ENCODE results near the gene DDRGK1. TPM values are rescaled to one million over a fixed set of nuclear protein-coding genes. Genes with fewer than 3 reads are reported as not detected.
A peak's percentile ranks its signal among the peaks of the same experiment; 100 is the strongest.

The DDRGK1 gene
- total and polyA plus RNA-seq, 8 donors = 42.0 to 52.8 (median 48.1) TPM

DNA sequence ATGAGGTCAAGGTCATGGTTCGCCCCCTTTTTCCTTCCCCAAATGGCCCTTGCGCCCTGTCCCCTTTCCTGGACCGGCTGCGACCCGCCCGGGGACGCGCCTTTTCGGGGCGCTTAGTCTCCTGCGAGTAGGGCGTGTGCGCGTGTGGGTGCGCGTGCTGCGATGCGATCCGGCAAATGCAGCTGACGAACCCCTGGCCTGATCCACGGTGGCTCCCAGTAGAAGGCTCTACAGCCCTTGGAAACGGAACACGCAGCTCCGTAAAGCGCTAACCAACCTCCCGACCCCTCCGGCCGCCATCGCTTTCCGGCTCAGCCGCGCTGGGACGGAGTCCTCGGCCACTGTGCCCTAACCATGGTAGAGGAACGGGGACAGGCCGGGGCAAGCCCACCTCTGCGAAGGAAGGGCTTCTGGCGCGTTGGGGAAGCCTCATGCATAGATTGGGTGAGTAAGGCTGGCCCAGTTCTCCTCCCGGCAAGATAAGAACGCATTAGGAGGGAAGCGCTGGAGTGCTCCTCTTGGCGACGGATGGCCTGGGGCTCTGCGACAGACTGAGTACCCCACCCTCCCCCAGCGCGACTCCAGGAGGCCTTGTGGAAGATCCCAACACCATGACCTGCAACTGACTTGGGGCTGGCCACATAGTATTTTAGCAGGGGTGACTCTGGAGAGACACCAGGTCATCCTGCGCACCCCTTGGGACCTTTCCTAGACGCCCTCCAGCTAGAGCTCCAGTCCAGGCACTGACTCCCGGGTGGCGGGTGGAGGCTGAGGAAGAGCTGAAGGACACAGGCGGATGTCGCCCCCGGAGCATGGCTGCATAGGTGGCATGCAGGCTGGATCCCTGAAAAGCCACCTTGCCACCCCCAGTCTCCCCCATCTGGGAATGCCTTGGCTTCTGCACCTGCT lies 35.6 kb upstream of the DDRGK1 start:
- DNase-seq = peak in 1 of 6 donors; percentile 62
- H3K27me3 ChIP-seq = peaks cover 0 to 8% (median 0%) of the 10 kb centered on the region in 4 donors
- WGBS, 2 donors = 24% methylated on average over 54 of the region's 54 CpGs
- H3K27ac ChIP-seq = no peak overlapping the region
- peak overlapping the region; percentile 43 to 86 (median 76) for H3K4me3 ChIP-seq
- no peaks in the 10 kb centered on the region for H3K9me3 ChIP-seq
- TF ChIP-seq, protein P1, sequence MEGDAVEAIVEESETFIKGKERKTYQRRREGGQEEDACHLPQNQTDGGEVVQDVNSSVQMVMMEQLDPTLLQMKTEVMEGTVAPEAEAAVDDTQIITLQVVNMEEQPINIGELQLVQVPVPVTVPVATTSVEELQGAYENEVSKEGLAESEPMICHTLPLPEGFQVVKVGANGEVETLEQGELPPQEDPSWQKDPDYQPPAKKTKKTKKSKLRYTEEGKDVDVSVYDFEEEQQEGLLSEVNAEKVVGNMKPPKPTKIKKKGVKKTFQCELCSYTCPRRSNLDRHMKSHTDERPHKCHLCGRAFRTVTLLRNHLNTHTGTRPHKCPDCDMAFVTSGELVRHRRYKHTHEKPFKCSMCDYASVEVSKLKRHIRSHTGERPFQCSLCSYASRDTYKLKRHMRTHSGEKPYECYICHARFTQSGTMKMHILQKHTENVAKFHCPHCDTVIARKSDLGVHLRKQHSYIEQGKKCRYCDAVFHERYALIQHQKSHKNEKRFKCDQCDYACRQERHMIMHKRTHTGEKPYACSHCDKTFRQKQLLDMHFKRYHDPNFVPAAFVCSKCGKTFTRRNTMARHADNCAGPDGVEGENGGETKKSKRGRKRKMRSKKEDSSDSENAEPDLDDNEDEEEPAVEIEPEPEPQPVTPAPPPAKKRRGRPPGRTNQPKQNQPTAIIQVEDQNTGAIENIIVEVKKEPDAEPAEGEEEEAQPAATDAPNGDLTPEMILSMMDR (IDR thresholded peaks at IDR 0.05) = no peak
- intact Hi-C loops (cut with DNase I) = no loop called here
- H3K36me3 ChIP-seq = no peaks in the 10 kb centered on the region
- peak in 3 of 4 donors; percentile 6 to 27 (median 25) for ATAC-seq
- H3K4me1 ChIP-seq = no peaks in the 10 kb centered on the region
- FAIRE-seq = no peak

DNA sequence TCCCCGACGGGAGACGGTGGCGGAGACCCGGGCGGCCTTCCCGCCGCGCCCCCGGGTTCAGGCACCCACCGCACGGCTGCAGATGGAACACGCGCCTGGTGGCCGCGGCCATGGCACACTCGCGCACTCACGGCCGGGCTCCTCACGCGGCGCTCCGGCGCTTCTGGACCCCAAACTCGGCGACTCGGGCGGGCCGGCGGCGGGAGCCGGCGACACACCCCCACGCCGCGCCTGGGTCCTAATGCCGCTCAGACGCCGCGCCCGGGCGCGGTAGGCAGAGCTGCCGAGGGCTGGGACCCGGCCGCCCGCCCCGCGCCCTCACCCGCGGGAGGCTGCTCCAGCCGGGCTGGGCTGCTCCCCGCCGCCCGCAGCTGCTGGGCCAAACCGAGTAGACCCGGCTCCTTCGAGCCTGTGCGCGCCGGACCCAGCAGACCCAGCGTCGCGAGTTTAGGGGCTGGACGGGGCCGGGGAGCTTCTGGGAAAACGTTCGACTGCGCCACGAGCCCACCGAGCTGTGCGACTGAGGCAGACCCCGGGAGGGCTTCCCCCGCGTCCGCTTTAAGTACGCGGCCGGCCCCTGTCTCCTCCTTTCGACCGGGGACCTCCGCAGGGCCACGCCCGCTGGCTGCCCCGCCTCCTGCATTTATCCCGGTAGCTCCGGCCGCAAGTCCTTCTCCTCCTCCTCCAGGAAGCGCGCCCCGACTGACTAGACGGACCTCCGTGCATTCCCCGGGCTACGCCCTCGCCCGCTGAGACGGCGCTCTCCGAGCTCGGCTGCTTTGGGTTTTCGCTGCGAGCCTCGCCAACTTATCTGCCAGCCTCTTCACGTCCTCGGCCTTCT lies 34.8 kb upstream of the DDRGK1 start, which contains the start of gene SLC4A11:
Gene SLC4A11, minus strand, starts transcription at position 165 of the 841 bp plus-strand sequence. Its CDS starts 53 bp downstream, at position 112.
- no peaks in the 10 kb centered on the region for H3K36me3 ChIP-seq
- intact Hi-C loops (cut with DNase I) = no loop called here
- H3K27ac ChIP-seq = no peak within 1 kb of the TSS

DNA sequence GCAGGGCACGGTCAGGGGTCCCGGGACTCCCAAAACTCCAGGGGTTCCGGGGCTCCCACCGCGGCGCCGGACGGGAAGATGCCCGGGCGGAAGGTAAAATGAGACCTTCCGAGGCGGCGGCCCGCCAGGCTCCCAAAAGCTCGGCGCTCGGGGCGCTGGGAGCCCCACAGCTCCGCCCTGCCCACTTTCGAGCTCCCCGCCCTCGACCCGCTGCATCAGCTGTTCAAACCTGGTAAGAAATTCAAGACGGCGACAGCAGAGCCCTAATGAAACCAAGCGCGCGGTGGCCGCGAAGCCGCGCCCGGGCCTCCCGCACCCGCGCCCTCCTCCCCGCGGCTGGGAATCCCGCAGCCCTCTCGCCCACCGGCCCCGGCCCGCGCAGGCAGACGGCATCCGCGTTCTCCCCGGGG lies 34.1 kb upstream of the DDRGK1 start:
- Histone ChIP-seq H3K27ac (no peak overlapping the region), H3K36me3 (no peaks in the 10 kb centered on the region), H3K4me1 (no peaks in the 10 kb centered on the region), H3K4me3 (peak overlapping the region; percentile 43 to 86 (median 76)), H3K9me3 (no peaks in the 10 kb centered on the region), H3K27me3 (peaks cover 0 to 8% (median 0%) of the 10 kb centered on the region in 4 donors)
- 1% methylated on average over 25 to 48 of the region's 48 CpGs for WGBS, 2 donors
- intact Hi-C loops (cut with DNase I) = no loop called here
- ATAC-seq = peak; percentile 5 to 40 (median 26)
- DNase-seq = no peak
- TF ChIP-seq, protein P1 (IDR thresholded peaks at IDR 0.05) = no peak
- FAIRE-seq = no peak

More for the DNA sequence above, 34.8 kb upstream of the DDRGK1 start, which contains the start of gene SLC4A11:
- peak; percentile 79 to 87 (median 82) for ATAC-seq
- TF ChIP-seq, protein P1 (IDR thresholded peaks at IDR 0.05) = no peak
- Histone ChIP-seq H3K4me3 (peak within 1 kb of the TSS; percentile 43 to 86 (median 76)), H3K9me3 (no peaks in the 10 kb centered on the region), H3K27me3 (peaks cover 0 to 8% (median 0%) of the 10 kb centered on the region in 4 donors), H3K4me1 (no peaks in the 10 kb centered on the region)
- DNase-seq = peak; percentile 47 to 82 (median 60)
- 1 to 2% methylated on average over 74 to 107 of the region's 107 CpGs for WGBS, 2 donors
- no peak for FAIRE-seq

DNA sequence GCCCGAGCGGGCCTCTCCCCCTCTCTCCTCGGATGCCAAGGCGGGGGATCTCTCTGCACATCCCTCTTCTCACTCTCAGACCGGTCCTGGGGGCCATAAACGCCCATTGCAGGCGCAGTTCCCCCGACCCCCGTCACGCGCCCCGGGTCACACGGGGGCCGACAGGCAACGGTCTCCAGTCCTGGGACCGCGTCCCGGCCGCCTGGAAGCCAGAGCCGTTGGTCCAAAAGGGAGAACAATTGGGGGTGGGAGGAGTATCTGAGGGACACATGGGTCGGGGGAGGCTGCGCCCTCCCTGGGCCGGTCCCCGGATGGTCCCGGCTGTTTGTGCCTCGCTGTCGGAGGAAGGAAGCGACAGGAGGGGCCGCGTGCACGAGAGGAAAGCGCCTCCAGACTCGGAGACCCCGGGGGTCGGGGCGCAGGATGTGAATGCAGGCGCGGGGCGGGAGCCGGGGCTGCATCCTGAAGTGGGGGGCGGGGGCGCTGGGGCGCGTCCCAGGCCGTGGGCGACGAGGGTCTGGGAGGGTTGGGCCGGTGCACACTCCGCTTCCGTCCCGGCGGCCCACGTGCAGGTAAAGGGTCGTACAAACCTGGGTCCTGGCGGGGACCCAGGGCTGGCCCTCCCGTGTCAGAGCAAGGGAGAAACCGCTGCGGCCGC lies 33.6 kb upstream of the DDRGK1 start:
- Histone ChIP-seq H3K36me3 (no peaks in the 10 kb centered on the region), H3K4me3 (peak overlapping the region; percentile 43 to 86 (median 76)), H3K4me1 (no peaks in the 10 kb centered on the region), H3K9me3 (no peaks in the 10 kb centered on the region), H3K27me3 (peaks cover 0 to 8% (median 0%) of the 10 kb centered on the region in 4 donors), H3K27ac (no peak overlapping the region)
- FAIRE-seq (no peak), DNase-seq (peak in 1 of 6 donors; percentile 76), ATAC-seq (no peak)
- WGBS, 2 donors = 11% methylated on average over 54 to 59 of the region's 59 CpGs
- intact Hi-C loops (cut with DNase I) = no loop called here
- TF ChIP-seq, protein P1 (IDR thresholded peaks at IDR 0.05) = no peak
